Esophagus muscularis mucosa (tissue), 4 donors: ENCODE measurements around the gene GRID1. TPM values are rescaled to one million over a fixed set of nuclear protein-coding genes. Genes with fewer than 3 reads are reported as not detected.

Experiments used
- DNase-seq: peaks from one replicate; pipeline ENCODE4 v3.0.0-alpha.2; 2017; ENCODE audit errors: extremely low spot score
- H3K27ac ChIP-seq, 4 donors: fragments of 200-600 bp; sonication (generic); replicated peaks in 1 of 4; 1 replicate in 3 of 4; 2 replicates in 1 of 4; pipeline ENCODE4 v1.5.1; 2016 to 2019; ENCODE audit warnings: mild to moderate bottlenecking in 1 of 4
- H3K27me3 ChIP-seq, 4 donors: fragments of 200-600 bp; sonication (generic); one replicate each; pipeline versions ENCODE4 v1.5.1 to v1.6.0; 2016 to 2019
- H3K36me3 ChIP-seq, 4 donors: fragments of 200-600 bp; sonication (generic); one replicate each; pipeline ENCODE4 v1.5.1; 2016 to 2019
- H3K4me1 ChIP-seq, 4 donors: fragments of 200-600 bp; sonication (generic); one replicate each; pipeline ENCODE4 v1.5.1; 2016 to 2019
- H3K4me3 ChIP-seq, 4 donors: fragments of 200-600 bp; sonication (generic); 1 replicate in 2 of 4; 2 replicates in 2 of 4; pipeline ENCODE4 v1.5.1; 2016 to 2019; ENCODE audit warnings: mild to moderate bottlenecking in 4 of 4, moderate library complexity in 1 of 4
- H3K9me3 ChIP-seq, 4 donors: fragments of 200-600 bp; sonication (generic); 1 replicate in 3 of 4; 2 replicates in 1 of 4; pipeline ENCODE4 v1.5.1; 2016 to 2019
- EP300 ChIP-seq: sonication (generic); formaldehyde crosslinking; IDR thresholded peaks from one replicate; pipeline ENCODE4 v1.6.1; 2017; ENCODE audit warnings: antibody characterized with exemption
- POLR2A ChIP-seq: fragments of 450-650 bp; IDR thresholded peaks from one replicate; pipeline ENCODE4 v1.6.1; 2017; ENCODE audit warnings: antibody characterized with exemption, moderate library complexity, mild to moderate bottlenecking, low read depth
- POLR2AphosphoS5 ChIP-seq, 2 donors: sonication (generic); formaldehyde crosslinking; IDR thresholded peaks; one replicate each; pipeline ENCODE4 v1.6.1; 2017; ENCODE audit warnings: antibody characterized with exemption in 2 of 2
- WGBS: methylation state at CpG from one replicate; pipeline ENCODE4 v1.1.5; 2018; 5-methylcytosine and 5-hydroxymethylcytosine counted together
- intact Hi-C: fragments of 100-400 bp; cut with DNase I; formaldehyde crosslinking; loops from one replicate; pipeline ENCODE4 v1.15.1; 2023
- total RNA-seq, 4 donors: library from RNA; depleted of rRNA; stranded (reverse); fragments of >200 nt; gene quantifications; one replicate each; pipeline versions ENCODE4 v1.1.0 to v1.2.1, GENCODE V29; 2016
- TF ChIP-seq, protein P1 (sequence below), 3 experiments: fragments of 200-600 bp in 2 of 3; fragments of 450-650 bp in 1 of 3; sonication (generic) in 2 of 3; IDR thresholded peaks; one replicate each; pipeline ENCODE4 v1.5.1; 2017 to 2019; ENCODE audit warnings: antibody characterized with exemption in 3 of 3, mild to moderate bottlenecking in 2 of 3, moderate library complexity in 1 of 3

The GRID1 gene
- total RNA-seq, 4 donors from 2014 or later: under 0.01 to 1.3 (median 1.1) TPM

DNA sequence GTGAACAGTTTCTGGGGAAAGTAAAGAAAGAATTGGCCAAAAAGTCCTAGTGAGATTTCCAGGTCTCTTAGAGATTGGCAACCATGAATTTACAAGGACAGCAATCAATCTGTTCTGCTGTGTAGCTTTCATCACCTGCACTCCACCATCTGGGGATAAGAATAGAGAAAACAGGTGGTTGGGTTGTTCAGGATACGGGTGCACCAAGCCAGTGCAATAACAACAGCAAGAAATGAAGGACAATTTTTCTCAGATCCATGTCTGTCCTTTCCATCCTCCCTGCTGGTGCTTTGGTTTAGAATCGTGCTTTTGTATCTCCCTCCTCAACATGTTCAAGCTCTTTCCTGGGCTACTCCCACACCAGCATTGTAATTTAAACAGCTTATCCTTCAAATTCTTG lies 787.7 kb downstream of the GRID1 start:
- 62% methylated on average over 2 of the region's 2 CpGs for WGBS
- no peak overlapping the region for H3K4me3 ChIP-seq
- TF ChIP-seq POLR2A (no peak), EP300 (no peak), POLR2AphosphoS5 (IDR thresholded peaks at IDR 0.05) (no peak)
- TF ChIP-seq, protein P1, sequence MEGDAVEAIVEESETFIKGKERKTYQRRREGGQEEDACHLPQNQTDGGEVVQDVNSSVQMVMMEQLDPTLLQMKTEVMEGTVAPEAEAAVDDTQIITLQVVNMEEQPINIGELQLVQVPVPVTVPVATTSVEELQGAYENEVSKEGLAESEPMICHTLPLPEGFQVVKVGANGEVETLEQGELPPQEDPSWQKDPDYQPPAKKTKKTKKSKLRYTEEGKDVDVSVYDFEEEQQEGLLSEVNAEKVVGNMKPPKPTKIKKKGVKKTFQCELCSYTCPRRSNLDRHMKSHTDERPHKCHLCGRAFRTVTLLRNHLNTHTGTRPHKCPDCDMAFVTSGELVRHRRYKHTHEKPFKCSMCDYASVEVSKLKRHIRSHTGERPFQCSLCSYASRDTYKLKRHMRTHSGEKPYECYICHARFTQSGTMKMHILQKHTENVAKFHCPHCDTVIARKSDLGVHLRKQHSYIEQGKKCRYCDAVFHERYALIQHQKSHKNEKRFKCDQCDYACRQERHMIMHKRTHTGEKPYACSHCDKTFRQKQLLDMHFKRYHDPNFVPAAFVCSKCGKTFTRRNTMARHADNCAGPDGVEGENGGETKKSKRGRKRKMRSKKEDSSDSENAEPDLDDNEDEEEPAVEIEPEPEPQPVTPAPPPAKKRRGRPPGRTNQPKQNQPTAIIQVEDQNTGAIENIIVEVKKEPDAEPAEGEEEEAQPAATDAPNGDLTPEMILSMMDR (IDR thresholded peaks at IDR 0.05): no peak

DNA sequence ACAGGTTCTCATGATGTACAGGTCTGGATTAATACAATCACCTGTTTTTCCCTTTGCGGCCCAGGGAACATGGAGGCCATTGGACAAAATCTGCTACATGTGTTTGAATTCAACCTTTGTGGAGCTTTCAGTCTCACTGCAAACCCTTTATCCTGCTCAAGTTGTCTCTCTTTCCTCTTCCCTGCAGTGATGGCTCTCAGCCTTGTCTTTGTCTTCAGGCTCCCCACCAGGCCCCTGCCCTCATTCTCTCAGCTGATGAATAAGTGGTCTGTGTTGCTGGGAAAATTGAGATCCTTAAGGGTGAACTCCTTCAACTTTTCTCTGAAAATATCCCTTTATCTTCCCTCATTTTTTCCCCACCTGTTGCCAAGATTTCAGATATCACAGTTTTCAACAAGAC lies 791.2 kb downstream of the GRID1 start:
- Histone ChIP-seq H3K4me3 (no peak overlapping the region), H3K9me3 (no peaks in the 10 kb centered on the region), H3K27ac (no peak overlapping the region), H3K4me1 (no peaks in the 10 kb centered on the region), H3K36me3 (no peaks in the 10 kb centered on the region), H3K27me3 (no peaks in the 10 kb centered on the region)
- no peak for TF ChIP-seq POLR2AphosphoS5 (IDR thresholded peaks at IDR 0.05)
- TF ChIP-seq, protein P1 (IDR thresholded peaks at IDR 0.05): no peak
- no peak for TF ChIP-seq EP300
- TF ChIP-seq POLR2A: no peak
- intact Hi-C loops: no loop called here
- DNase-seq: no peak
- WGBS: 78% methylated on average over 1 of the region's 1 CpG

More for the DNA sequence above, 787.7 kb downstream of the GRID1 start:
- Histone ChIP-seq H3K4me1 (no peaks in the 10 kb centered on the region), H3K36me3 (no peaks in the 10 kb centered on the region), H3K9me3 (peaks cover 0 to 8% (median 0%) of the 10 kb centered on the region in 4 donors), H3K27ac (no peak overlapping the region), H3K27me3 (no peaks in the 10 kb centered on the region)
- no peak for DNase-seq
- intact Hi-C loops: no loop called here

DNA sequence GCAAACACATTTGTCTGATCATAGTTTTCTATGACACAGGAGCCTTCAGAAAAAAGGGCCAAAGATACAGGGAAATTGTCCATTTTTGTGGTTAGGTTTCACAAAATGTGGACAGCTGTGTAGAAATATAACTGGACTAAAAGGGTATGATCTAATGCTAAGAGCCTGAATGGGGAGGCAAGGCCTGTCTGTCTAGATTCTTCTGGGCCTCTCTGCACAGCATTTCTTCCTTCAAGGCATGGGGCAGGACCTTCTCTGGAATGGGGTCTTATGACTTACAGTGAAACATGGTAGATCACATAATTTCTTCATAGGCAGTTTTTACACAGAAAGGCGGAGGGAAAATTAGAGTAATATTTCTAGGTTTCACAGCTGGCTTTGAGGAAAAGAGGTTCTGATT lies 795.7 kb downstream of the GRID1 start:
- TF ChIP-seq POLR2A (no peak), EP300 (no peak), POLR2AphosphoS5 (IDR thresholded peaks at IDR 0.05) (no peak)
- TF ChIP-seq, protein P1 (IDR thresholded peaks at IDR 0.05): no peak

DNA sequence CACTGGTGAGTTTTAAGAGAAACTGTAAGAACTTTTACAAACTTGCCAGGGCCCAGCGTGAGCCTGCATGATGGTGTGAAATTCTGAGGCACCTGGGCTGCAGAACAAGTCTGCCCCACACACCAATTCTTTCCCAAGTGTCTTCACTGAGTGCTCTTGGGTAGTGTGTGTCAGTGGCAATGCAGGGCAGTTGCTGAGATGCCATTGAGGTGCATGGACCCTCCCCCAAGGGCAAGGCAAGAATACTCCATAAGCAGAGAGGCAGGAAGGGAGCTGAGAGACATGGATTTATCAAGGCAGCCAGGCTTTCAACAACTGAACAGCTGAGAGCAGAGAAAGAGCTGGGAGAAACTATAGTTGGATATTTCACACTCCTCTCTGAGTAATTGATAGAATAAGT lies 801.2 kb downstream of the GRID1 start:
- intact Hi-C loops: no loop called here
- no peak for TF ChIP-seq EP300
- TF ChIP-seq, protein P1 (IDR thresholded peaks at IDR 0.05): no peak
- TF ChIP-seq POLR2A: no peak
- TF ChIP-seq POLR2AphosphoS5 (IDR thresholded peaks at IDR 0.05): no peak
- WGBS: 57% methylated on average over 1 of the region's 1 CpG

More for the DNA sequence above, 795.7 kb downstream of the GRID1 start:
- H3K9me3 ChIP-seq: no peaks in the 10 kb centered on the region
- H3K4me3 ChIP-seq: no peak overlapping the region
- DNase-seq: no peak
- no peaks in the 10 kb centered on the region for H3K27me3 ChIP-seq
- no peak overlapping the region for H3K27ac ChIP-seq
- no peaks in the 10 kb centered on the region for H3K36me3 ChIP-seq
- H3K4me1 ChIP-seq: no peaks in the 10 kb centered on the region
- intact Hi-C loops: no loop called here
- 88% methylated on average over 1 of the region's 1 CpG for WGBS

DNA sequence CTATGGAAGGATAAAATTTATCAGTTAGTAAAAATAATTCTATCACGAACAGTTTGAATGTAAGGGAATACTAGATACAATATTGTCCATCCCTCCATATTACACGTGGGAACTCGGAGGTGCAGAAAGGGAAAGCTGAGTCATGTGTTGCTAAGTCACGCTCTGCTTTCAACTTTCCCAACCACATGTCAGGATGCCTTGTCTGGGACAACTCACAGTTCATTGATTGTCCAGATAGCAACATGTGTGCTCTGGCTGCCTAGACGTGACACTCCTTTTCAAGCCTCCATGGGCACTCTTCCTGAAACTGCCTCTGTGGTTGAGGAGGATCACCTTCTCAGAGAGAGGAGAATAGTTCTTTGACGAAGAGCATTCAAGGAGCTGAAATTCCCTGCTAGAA lies 808.1 kb downstream of the GRID1 start:
- WGBS: 79% methylated on average over 6 of the region's 6 CpGs
- Histone ChIP-seq H3K4me3 (no peak overlapping the region), H3K9me3 (no peaks in the 10 kb centered on the region), H3K27ac (no peak overlapping the region), H3K27me3 (no peaks in the 10 kb centered on the region), H3K4me1 (no peaks in the 10 kb centered on the region), H3K36me3 (no peaks in the 10 kb centered on the region)
- TF ChIP-seq EP300: no peak
- no peak for TF ChIP-seq POLR2A
- no peak for TF ChIP-seq POLR2AphosphoS5 (IDR thresholded peaks at IDR 0.05)
- TF ChIP-seq, protein P1 (IDR thresholded peaks at IDR 0.05): no peak
- DNase-seq: no peak
- intact Hi-C loops: no loop called here

More for the DNA sequence above, 801.2 kb downstream of the GRID1 start:
- DNase-seq: no peak
- Histone ChIP-seq H3K27ac (no peak overlapping the region), H3K36me3 (no peaks in the 10 kb centered on the region), H3K27me3 (no peaks in the 10 kb centered on the region), H3K4me1 (no peaks in the 10 kb centered on the region), H3K4me3 (no peak overlapping the region), H3K9me3 (no peaks in the 10 kb centered on the region)
